Measurements from ENCODE around the gene ITPRIPL2. TPM values are rescaled to one million over a fixed set of nuclear protein-coding genes. Genes with fewer than 3 reads are reported as not detected.
A peak's percentile ranks its signal among the peaks of the same experiment; 100 is the strongest.

Gene ITPRIPL2
- total RNA-seq, 1 experiment from 2014 or later = 67.9 TPM

DNA sequence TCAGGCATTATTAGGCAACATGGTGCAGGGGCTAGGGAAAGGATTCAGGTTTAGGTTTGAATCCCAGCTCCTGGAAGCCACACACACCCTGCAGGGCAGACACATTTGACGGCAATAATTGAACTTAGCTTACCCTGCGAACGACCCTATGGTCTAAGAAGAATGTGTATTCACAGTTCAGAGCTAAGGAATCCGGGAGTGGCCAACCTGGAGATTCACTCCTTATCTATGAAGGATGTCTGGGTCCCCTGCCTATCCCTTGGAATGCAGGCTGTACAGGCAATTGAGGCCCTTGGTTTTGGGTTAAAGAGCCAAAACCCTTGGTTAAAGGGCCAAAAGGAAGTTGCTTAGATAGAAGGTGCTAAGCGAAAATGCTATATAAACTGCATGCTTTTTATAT is 51.3 kb downstream of the ITPRIPL2 start:
- H3K4me2 ChIP-seq (ENCODE audit: low read length) = peak overlapping the region; percentile 30
- BruUV-seq (replicated peaks) = no TSS peak

More for the DNA sequence above, 51.3 kb downstream of the ITPRIPL2 start:
- Histone ChIP-seq H3K9me2 (ENCODE audit: insufficient read depth) (no peaks in the 10 kb centered on the region), H3K27ac (ENCODE audit: low read depth, low read length) (no peak overlapping the region), H3K36me3 (ENCODE audit: control insufficient read depth in 1 of 2, insufficient read depth in 2 of 2, low read length in 2 of 2) (no peaks in the 10 kb centered on the region), H4K20me1 (ENCODE audit: insufficient read depth) (no peaks in the 10 kb centered on the region), H3K4me1 (ENCODE audit: control insufficient read depth in 1 of 2, insufficient read depth in 2 of 2, low read length in 2 of 2) (peaks cover 4 to 36% of the 10 kb centered on the region in 2 experiments; a peak in 3 of 4 replicates), H3K79me2 (ENCODE audit: insufficient read depth, low read length) (no peaks in the 10 kb centered on the region), H3K27me3 (ENCODE audit: insufficient read depth, low read length) (no peaks in the 10 kb centered on the region), H3K9ac (ENCODE audit: low read length) (no peak overlapping the region), H2AFZ (ENCODE audit: low read depth, low read length, poor library complexity, severe bottlenecking) (no peak overlapping the region), H3K9me3 (ENCODE audit: control insufficient read depth in 1 of 2, insufficient read depth in 1 of 2, low read depth in 1 of 2, low read length in 2 of 2) (peaks cover 0 to 6% of the 10 kb centered on the region in 2 experiments; a peak in 1 of 4 replicates), H3K4me3 (replicated peaks in 1 of 2; ENCODE audit: low read depth in 1 of 2, low read length in 2 of 2) (no peak overlapping the region)
- ChIA-PET RAD21 (ENCODE audit: low non-redundant PET in 1 of 2, low total read pairs in 2 of 2, uncharacterized antibody in 2 of 2, unreplicated experiment in 2 of 2) (no interaction called here), CTCF (no interaction called here), POLR2A (no interaction called here)
- TF ChIP-seq POLR2AphosphoS5 (IDR thresholded peaks at IDR 0.05; ENCODE audit: low read depth, low read length) (no peak), FOSL1 (IDR thresholded peaks at IDR 0.05; ENCODE audit: low read depth) (no peak), ATF3 (IDR thresholded peaks at IDR 0.05) (no peak), ZNF274 (IDR thresholded peaks at IDR 0.05; ENCODE audit: low read depth, low read length) (no peak), YY1 (IDR thresholded peaks at IDR 0.05; ENCODE audit: extremely low read depth, insufficient replicate concordance, low read depth, low read length) (no peak), RAD21 (IDR thresholded peaks at IDR 0.05; ENCODE audit: low read depth) (no peak), EZH2 (IDR thresholded peaks at IDR 0.05) (no peak), SP1 (IDR thresholded peaks at IDR 0.05; ENCODE audit: low read depth) (no peak), EZH2phosphoT487 (IDR thresholded peaks at IDR 0.05; ENCODE audit: borderline replicate concordance) (no peak), ZFX (IDR thresholded peaks at IDR 0.05) (no peak), EGR1 (IDR thresholded peaks at IDR 0.05; ENCODE audit: low read depth) (no peak), JUND (IDR thresholded peaks at IDR 0.05) (no peak), CBX3 (IDR thresholded peaks at IDR 0.05; ENCODE audit: low read depth) (no peak), POLR2A (IDR thresholded peaks at IDR 0.05; ENCODE audit: borderline replicate concordance, extremely low read depth, insufficient read depth, insufficient read length) (no peak), TCF7L2 (IDR thresholded peaks at IDR 0.05; ENCODE audit: borderline replicate concordance, extremely low read depth, insufficient read depth, insufficient read length) (no peak), SRF (IDR thresholded peaks at IDR 0.05; ENCODE audit: low read depth) (no peak), ELF1 (IDR thresholded peaks at IDR 0.05; ENCODE audit: borderline replicate concordance, low read depth) (no peak)
- TF ChIP-seq, protein P1, sequence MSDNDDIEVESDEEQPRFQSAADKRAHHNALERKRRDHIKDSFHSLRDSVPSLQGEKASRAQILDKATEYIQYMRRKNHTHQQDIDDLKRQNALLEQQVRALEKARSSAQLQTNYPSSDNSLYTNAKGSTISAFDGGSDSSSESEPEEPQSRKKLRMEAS (IDR thresholded peaks at IDR 0.05) = no peak
- TF ChIP-seq, protein P2, sequence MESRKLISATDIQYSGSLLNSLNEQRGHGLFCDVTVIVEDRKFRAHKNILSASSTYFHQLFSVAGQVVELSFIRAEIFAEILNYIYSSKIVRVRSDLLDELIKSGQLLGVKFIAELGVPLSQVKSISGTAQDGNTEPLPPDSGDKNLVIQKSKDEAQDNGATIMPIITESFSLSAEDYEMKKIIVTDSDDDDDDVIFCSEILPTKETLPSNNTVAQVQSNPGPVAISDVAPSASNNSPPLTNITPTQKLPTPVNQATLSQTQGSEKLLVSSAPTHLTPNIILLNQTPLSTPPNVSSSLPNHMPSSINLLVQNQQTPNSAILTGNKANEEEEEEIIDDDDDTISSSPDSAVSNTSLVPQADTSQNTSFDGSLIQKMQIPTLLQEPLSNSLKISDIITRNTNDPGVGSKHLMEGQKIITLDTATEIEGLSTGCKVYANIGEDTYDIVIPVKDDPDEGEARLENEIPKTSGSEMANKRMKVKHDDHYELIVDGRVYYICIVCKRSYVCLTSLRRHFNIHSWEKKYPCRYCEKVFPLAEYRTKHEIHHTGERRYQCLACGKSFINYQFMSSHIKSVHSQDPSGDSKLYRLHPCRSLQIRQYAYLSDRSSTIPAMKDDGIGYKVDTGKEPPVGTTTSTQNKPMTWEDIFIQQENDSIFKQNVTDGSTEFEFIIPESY (IDR thresholded peaks at IDR 0.05; ENCODE audit: extremely low read depth, insufficient replicate concordance, low read length) = no peak
- intact Hi-C loops (cut with micrococcal nuclease) = loop anchor here (5.0 kb wide), 1 partner anchor 337 kb away; no protein-coding TSS in a partner anchor
- ATAC-seq = no peak
- DNase-seq (ENCODE audit: low read depth, low spot score) = no peak

All from HCT116 (cell line).